HT1080 (cell line): Measurements from ENCODE around the gene UBL7. TPM values are rescaled to one million over a fixed set of nuclear protein-coding genes. Genes with fewer than 3 reads are reported as not detected.

Experiments
- DNase-seq: peaks from one replicate; pipeline ENCODE4 v3.0.0-alpha.2; 2015; ENCODE audit warnings: low read depth
- total RNA-seq: library from RNA; depleted of rRNA; stranded (reverse); fragments of >200 nt; shearing (Covaris generic); gene quantifications from 2 replicates; pipeline ENCODE4 v1.2.3, GENCODE V29; 2014

The UBL7 gene
- total RNA-seq, 1 experiment from 2014 or later = 187 TPM

- DNase-seq = no peak
Measured at GRCh38 chr15:74442063-74442462, 18.9 kb downstream of the UBL7 start.

DNA sequence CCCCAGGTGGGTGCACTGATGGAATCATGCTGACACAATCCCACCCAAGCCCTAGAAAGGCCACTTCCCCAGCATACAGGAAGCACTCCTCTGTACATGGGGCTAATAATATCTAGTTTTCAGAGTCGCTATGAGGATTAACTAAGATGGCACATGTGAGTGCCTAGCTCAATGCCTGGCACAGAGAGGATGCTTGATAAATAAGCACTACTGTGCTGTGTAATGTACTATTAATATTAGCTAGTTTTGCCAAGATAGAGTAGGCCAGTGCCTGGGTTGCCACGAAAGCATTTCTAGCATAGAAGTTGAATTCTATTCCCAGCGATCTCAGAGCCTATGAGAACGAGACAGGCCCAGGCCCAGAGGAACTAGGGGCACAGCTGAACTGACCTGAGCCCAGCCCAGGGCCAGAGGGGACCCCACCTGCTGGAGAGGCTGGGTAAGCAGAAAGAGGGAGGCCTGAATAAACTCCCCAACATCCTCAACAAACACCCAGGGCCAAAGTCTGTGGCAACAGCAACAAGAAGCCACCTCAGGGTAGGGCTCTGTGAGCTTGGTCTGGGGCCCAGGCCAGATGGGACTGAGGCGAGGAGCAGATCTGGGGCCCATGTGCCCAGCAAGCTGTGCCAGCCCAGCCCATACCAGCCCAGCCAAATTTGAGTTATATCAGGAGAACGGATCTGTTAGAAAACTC is 19.6 kb downstream of the UBL7 start:
- DNase-seq = no peak

GRCh38 chr15:74438721-74439316 is 22.1 kb downstream of the UBL7 start:
- peak; percentile 74 for DNase-seq

DNA sequence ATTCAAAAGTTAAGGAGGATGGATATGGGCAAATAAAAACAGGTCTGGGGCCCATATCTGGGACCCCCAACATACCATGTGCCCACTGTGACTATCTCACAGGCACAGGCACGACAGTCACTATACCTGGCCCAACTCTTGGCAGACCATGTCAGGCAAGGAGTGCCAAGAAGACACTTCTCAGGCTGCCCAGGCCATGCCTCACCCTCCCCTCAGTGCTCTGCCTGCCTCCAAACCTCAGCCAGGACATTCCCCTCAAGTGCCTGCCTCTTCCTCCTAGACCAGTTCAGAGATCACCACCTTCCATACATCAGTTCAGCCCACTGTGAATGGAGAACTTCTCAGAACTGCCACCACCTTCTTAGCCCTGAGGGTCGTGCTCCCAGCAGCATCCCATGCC is 22.8 kb downstream of the UBL7 start:
- DNase-seq = no peak

DNA sequence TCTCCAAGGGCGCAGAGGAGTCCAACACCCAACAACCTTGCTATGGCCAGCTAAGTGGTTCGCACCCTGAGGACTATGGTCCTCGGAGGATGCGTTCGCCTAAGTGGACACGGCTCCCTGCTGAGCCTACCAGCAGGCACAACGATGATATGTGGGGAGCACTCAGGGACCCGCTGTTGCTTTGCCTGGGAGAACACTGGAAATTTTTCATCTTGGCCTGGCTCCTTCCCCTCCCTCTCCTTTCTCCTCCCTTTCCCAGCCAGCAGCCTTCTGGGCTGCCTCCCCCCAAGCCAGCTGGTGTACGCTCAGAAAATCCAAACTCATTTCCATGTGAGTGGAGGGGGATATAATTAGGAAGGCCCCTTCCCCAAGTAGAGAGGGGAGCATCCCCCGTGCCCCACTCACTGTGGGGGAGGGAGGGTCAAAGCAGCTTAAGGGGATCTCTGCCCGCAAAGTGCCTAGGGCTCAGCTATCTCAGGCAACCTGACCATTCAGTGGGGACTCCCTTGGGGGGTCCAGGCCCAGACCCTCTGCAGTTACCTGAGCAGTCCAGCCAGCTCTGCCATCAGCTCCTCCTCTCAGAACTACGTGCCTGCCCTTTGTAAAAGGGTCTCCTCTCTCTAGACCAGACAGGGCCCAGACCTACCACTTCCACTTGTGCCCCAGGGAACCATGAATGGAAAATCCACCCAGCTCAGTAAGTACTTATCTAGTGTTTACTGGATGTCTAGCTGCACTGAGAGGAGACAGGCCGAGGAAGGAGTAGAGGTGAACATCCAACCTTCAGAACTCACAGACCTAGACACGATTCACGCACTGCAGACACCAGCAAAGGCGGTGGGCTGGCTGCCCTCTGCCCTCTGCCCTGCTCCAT is 26.5 kb downstream of the UBL7 start:
- no peak for DNase-seq

DNA sequence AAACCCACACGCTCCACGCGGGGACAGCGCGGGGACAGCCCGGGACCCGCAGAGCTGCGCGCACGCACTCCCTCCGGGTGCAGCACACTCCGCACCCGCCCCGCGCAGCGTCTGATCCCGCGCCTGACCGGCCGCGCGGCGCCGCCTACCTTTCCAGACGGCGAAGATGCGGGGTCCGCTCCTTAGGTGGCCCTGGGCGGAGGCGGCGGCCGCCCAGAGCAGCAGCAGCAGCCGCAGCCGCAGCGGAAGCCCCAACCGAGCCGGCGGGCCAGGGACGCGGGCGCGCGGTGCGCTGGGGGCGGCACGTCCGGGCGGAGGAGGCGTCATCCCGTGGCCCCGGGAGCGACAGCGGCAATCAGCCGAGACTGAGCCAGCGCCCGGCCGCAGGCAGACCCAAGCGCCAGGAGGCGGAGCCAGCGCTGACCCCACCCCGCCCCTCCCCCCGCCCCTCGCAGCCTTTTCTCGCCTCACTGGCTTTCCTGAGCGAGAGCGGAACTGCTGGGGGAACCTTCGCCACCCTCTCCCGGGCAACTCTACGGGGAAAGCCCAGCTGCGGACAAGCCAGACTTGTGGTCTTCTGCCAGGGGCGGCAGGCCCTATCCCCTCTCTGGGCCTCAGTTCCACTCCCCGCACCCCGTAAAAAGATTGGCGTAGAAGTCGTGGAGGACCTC is 27.2 kb downstream of the UBL7 start, which contains the start of gene SEMA7A:
SEMA7A (minus strand) TSS at position 367 of the 671 bp plus-strand sequence; CDS start at position 327, 40 bp downstream.
- DNase-seq = peak; percentile 73

DNA sequence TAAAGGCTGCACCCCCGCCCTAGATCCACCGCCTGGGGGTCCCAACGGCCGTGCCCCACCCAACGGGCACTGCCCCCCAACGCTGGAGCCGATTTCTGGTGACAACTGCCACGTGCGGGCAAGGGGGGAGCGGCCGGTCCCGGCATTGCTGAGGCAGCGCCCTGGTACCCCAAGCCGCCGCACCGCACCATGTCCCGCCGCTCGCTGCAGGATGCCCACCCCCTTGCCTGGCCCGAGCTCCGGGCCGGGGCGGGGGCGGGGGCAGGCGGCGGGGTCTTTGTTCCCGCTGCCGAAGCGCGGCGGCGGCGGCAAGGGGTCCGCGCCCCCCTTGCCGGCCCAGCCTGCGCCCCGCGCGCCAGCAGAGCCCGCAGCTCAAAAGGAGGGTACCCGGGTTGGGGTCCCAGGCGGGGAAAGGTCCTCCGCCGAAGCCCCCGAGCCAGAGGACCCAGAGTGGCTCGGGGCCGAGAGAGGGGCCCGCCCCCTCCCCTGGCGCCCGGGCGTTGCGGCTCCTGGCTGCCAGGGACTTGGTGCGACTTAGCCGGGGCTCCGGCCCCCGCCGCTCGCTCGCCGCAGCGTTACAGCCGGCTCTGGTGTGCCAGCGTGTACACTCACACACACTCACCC is 27.9 kb downstream of the UBL7 start:
- DNase-seq = no peak

- no peak for DNase-seq
Measured at GRCh38 chr15:74432271-74432967, 28.5 kb downstream of the UBL7 start.

DNA sequence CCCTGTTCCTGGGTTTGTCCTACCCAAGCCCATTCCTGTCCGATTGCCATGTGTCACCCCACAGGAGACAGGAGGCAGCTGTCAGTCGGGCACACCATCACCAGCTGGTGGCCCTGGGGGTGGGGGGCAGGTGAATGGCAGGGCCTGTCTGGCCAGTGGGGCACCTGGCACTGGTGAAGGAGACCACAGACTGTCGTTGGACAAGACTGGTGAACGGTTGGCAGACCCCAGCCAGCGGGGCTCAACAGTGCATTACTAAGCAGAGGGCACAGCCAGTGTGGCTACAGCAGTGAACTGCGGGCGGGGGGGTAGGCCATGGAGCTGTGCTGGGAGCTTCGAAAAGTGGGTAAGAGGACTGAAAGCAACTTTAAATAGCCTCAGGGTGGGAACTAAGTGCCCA is 29.3 kb downstream of the UBL7 start:
- no peak for DNase-seq

DNA sequence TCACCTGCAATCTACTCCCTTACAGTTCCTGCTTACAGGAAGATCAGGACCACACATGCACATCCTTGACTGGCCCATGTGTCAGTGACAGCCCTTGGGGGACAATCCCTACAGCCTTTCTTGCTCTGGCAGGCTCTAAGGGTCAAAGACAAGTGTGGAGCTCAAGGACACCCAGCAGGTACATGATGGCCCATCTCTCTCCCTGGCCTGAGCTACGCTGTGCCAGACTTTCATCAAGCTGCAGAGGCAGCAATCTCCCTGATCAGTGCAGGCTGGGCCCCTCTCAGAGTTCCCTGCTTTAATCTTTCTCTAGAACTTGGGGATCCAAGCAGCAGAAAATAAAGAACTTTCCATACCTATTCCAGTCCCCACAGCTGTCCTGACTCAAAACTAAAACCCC is 29.8 kb downstream of the UBL7 start:
- DNase-seq = no peak

DNA sequence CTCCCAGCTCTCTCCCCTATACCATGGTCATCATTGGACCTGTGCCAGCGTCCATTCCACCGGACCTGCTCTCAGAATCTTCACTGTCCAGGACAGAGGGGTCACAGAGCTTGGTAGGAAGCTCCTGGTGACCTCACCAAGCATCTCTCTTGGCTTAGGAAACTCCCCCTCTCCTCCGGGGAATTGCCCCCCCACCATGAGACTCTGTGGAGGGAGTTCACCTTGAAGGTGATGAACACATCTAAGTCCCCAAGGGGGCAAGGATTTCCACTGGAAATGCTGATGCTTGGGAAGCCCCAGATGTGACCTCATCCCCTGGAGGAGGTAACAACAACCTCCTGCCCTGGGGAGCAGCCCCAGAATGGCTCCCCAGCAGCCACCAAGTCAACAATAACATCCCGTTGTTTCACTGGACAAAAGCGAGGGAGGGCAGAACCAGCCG is 30.4 kb downstream of the UBL7 start:
- no peak for DNase-seq

DNA sequence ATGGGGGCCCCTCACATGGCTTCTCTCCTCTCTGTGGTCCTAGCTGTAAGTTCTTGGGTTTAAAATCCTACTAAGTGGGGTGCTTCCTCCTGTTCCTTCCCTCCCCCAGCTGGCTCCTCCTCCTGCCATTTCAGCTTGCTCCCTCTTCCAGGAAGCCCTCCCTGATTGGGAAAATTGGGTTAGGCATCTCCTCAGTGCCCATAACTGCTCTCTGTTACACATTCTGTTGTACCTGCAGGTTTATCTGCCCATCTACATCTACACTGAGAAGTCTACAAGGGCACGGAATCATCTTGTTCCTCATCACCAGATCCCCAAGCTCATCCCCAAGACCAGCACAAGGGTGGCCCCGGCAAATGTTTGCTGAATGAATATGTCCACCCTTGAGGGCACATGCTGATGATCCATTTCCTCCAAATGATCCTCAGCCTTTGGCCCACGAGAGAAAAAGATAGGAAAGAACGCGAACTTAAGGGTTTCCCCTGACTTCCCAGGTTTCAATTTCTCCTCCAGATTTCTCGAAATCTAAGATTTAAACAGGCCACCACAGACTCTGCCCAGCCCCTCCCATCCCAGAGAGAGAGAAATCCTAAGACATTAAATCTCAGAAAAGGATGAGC is 31.1 kb downstream of the UBL7 start:
- DNase-seq = no peak

DNA sequence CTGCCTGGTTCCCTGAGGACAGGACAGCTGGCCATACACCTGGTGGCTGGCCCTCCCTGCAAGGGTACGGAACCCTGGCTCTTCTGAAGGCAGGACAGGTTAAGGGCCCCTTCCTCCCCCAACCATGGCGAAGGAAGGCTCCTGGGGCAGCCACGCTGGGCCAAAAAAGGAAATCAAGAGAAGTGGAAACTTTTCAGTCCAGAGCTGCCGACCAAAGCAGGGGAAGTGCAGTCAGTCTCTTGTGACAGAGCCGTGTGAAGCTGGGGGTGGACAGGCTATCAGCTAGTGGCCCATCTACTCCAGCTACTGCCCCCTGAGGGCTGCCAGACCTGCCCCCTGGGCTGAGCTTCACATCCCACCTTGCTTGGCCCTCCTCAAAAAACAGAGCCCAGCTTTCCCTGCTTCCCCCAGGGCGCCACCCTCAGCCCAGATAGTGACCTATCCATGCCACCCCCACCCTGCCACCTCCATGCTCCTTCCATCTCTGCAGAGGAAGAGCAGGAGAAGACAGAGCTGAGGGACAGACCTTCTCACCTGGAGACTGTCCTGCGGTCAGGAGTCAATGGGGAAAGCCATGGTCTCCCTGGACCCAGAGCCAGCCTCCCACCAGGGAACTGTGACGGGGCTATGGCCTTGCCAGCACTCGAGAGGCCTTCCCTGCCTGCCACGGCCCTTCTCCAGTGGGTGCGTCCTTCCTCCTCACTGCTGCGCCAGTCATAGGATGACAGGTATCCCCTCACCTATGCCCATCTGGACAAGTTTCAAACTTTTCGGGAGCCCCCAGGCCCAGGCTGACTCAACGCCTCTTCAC is 31.8 kb downstream of the UBL7 start:
- DNase-seq = no peak

DNA sequence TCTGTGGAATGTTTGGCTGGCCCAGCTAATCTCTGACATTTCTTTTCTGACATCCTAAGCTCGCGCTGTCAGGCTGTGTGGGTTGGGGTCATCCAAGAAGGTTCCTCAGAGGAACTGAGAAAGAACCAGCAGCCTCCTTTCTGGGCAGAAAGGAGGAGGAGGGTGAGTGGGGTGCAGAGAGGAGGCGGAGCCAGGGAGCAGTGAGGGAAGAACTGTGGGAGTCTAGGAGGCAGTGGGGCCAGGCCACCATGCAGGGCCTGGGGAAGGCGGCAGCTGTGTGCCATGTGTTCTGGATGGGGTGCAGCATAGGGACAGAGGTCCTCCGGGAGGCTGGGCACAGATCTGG is 32.5 kb downstream of the UBL7 start:
- no peak for DNase-seq

DNA sequence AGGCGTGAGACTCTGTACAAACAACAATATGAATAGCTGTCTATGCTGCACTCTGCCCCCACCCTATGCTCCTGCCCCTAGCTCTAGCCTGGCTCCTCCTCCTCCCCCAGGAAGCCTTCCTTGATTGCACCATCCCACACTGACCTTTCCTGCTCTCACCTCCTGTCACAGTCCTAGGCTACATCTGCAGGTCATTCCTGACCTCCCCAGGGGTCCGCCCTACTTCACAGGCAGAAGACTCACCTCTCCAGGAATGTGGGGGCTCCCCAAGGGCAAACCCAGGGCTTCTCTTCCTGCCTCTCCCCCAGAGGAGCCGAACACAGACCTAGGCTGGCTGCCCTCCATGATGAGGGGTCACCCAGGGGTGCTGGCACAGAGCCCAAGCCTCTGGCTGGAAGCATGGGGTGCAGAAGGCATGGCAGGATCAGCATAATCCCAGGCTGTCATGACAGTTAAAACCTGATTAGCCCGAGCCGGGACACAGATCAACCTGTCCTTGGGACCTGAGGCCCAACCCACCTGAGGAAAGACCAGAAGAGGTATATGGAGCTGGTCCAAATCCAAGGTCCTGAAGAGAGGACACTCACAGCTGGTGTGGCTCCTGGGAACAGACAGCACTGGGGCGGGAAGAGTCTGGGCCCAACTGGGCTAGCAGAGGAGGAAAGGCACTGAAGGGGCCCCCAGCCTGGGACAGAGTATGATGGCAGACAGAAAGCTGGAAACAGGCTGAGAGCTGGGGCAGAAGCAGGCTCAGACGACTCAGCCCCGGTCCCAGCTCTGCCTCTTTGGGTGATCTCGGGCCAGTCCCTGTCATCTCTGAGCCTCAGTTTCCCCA is 33.1 kb downstream of the UBL7 start:
- DNase-seq = no peak

GRCh38 chr15:74426404-74427281 is 34.3 kb downstream of the UBL7 start:
- DNase-seq = no peak

DNA sequence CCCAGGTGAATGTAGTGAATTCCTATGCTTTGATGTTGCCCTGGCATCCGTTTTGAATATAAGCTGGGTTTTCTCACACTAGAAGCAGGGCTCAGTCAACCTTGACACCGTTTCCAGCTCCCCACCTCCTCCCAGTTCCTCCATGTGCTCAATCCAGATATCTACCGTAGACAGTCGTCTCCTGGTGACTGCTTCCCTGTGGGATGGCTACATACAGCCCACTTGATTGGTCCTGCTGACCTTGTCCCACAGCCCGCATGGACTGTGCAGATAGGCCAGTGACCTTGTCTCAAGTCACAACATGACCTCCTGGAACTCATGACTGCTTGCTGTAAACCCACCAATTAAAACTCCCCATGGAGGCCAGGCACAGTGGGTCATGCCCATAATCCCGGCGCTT is 35.3 kb downstream of the UBL7 start:
- DNase-seq = no peak
